ENCODE data around the gene FMNL2.

The FMNL2 gene

GRCh38 chr2:152674334-152674733 is 339.4 kb downstream of the FMNL2 start:
- H3K27ac ChIP-seq, result no peak overlapping the region

GRCh38 chr2:152676461-152676860 is 341.5 kb downstream of the FMNL2 start:
- TF ChIP-seq POLR2AphosphoS5 (IDR thresholded peaks at IDR 0.05; ENCODE audit: borderline replicate concordance, low read depth, low read length) (no peak), FOXP2 (optimal IDR thresholded peaks at IDR 0.05; ENCODE audit: control extremely low read depth, extremely low read length, insufficient read depth) (no peak), EZH2 (IDR thresholded peaks at IDR 0.05) (no peak)
- no peaks in the 10 kb centered on the region for H3K9me3 ChIP-seq (ENCODE audit: low read depth, low read length)
- no peak overlapping the region for H3K4me3 ChIP-seq
- peaks cover 95% of the 10 kb centered on the region for H3K36me3 ChIP-seq (ENCODE audit: insufficient read depth, low read length)
- no peak overlapping the region for H3K9ac ChIP-seq (ENCODE audit: insufficient read length)
- DNase-seq (ENCODE audit: low read depth, low spot score), result no peak
- no peak overlapping the region for H3K27ac ChIP-seq

More at GRCh38 chr2:152674334-152674733, 339.4 kb downstream of the FMNL2 start:
- no peak for DNase-seq (ENCODE audit: low read depth, low spot score)
- TF ChIP-seq POLR2AphosphoS5 (IDR thresholded peaks at IDR 0.05; ENCODE audit: borderline replicate concordance, low read depth, low read length), result no peak
- TF ChIP-seq FOXP2 (optimal IDR thresholded peaks at IDR 0.05; ENCODE audit: control extremely low read depth, extremely low read length, insufficient read depth), result no peak
- TF ChIP-seq EZH2 (IDR thresholded peaks at IDR 0.05), result no peak
- H3K36me3 ChIP-seq (ENCODE audit: insufficient read depth, low read length), result peaks cover 93% of the 10 kb centered on the region
- no peak overlapping the region for H3K4me3 ChIP-seq
- no peaks in the 10 kb centered on the region for H3K9me3 ChIP-seq (ENCODE audit: low read depth, low read length)
- no peak overlapping the region for H3K9ac ChIP-seq (ENCODE audit: insufficient read length)

GRCh38 chr2:152678808-152679207 is 343.8 kb downstream of the FMNL2 start:
- DNase-seq (ENCODE audit: low read depth, low spot score), result no peak

GRCh38 chr2:152682663-152683062 is 347.7 kb downstream of the FMNL2 start:
- no peak for TF ChIP-seq EZH2 (IDR thresholded peaks at IDR 0.05)
- TF ChIP-seq FOXP2 (optimal IDR thresholded peaks at IDR 0.05; ENCODE audit: control extremely low read depth, extremely low read length, insufficient read depth), result no peak
- TF ChIP-seq POLR2AphosphoS5 (IDR thresholded peaks at IDR 0.05; ENCODE audit: borderline replicate concordance, low read depth, low read length), result no peak
- no peak overlapping the region for H3K27ac ChIP-seq
- H3K9ac ChIP-seq (ENCODE audit: insufficient read length), result no peak overlapping the region
- no peak for DNase-seq (ENCODE audit: low read depth, low spot score)
- peaks cover 75% of the 10 kb centered on the region for H3K36me3 ChIP-seq (ENCODE audit: insufficient read depth, low read length)
- H3K9me3 ChIP-seq (ENCODE audit: low read depth, low read length), result no peaks in the 10 kb centered on the region
- H3K4me3 ChIP-seq, result no peak overlapping the region

More at GRCh38 chr2:152678808-152679207, 343.8 kb downstream of the FMNL2 start:
- Histone ChIP-seq H3K27ac (no peak overlapping the region), H3K9ac (ENCODE audit: insufficient read length) (no peak overlapping the region), H3K4me3 (no peak overlapping the region), H3K36me3 (ENCODE audit: insufficient read depth, low read length) (peaks cover 92% of the 10 kb centered on the region), H3K9me3 (ENCODE audit: low read depth, low read length) (no peaks in the 10 kb centered on the region)
- TF ChIP-seq EZH2 (IDR thresholded peaks at IDR 0.05) (no peak), POLR2AphosphoS5 (IDR thresholded peaks at IDR 0.05; ENCODE audit: borderline replicate concordance, low read depth, low read length) (no peak), FOXP2 (optimal IDR thresholded peaks at IDR 0.05; ENCODE audit: control extremely low read depth, extremely low read length, insufficient read depth) (no peak)

- TF ChIP-seq EZH2 (IDR thresholded peaks at IDR 0.05) (no peak), POLR2AphosphoS5 (IDR thresholded peaks at IDR 0.05; ENCODE audit: borderline replicate concordance, low read depth, low read length) (no peak), FOXP2 (optimal IDR thresholded peaks at IDR 0.05; ENCODE audit: control extremely low read depth, extremely low read length, insufficient read depth) (no peak)
- Histone ChIP-seq H3K36me3 (ENCODE audit: insufficient read depth, low read length) (peaks cover 75% of the 10 kb centered on the region), H3K9me3 (ENCODE audit: low read depth, low read length) (no peaks in the 10 kb centered on the region), H3K4me3 (no peak overlapping the region), H3K9ac (ENCODE audit: insufficient read length) (no peak overlapping the region), H3K27ac (no peak overlapping the region)
- DNase-seq (ENCODE audit: low read depth, low spot score), result no peak
Observed at GRCh38 chr2:152683400-152683799, 348.4 kb downstream of the FMNL2 start.

DNA sequence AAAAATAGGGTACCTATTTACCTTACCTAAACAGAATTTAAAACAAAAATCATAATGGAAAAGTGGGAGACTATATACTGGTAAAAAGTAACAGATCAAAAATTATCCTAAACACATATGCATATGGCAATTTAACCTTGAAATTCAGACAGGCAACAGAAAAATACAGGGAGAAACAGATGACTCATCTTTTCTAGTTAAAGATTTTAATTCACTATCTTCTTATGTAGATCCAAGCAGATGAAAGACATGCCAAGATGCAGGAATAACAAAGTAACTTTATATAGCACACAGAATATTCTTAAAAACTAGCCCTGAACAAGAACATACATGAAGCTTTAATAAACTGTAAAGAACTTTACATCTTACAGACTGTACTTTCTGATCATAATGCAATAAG is 351.3 kb downstream of the FMNL2 start:
- TF ChIP-seq POLR2AphosphoS5 (IDR thresholded peaks at IDR 0.05; ENCODE audit: borderline replicate concordance, low read depth, low read length) (no peak), FOXP2 (optimal IDR thresholded peaks at IDR 0.05; ENCODE audit: control extremely low read depth, extremely low read length, insufficient read depth) (no peak), EZH2 (IDR thresholded peaks at IDR 0.05) (no peak)
- Histone ChIP-seq H3K27ac (peak overlapping the region; percentile 27; the same call in 1 of the 2 replicates), H3K4me3 (no peak overlapping the region), H3K9ac (ENCODE audit: insufficient read length) (no peak overlapping the region), H3K36me3 (ENCODE audit: insufficient read depth, low read length) (peaks cover 58% of the 10 kb centered on the region), H3K9me3 (ENCODE audit: low read depth, low read length) (no peaks in the 10 kb centered on the region)
- DNase-seq (ENCODE audit: low read depth, low spot score), result no peak

DNA sequence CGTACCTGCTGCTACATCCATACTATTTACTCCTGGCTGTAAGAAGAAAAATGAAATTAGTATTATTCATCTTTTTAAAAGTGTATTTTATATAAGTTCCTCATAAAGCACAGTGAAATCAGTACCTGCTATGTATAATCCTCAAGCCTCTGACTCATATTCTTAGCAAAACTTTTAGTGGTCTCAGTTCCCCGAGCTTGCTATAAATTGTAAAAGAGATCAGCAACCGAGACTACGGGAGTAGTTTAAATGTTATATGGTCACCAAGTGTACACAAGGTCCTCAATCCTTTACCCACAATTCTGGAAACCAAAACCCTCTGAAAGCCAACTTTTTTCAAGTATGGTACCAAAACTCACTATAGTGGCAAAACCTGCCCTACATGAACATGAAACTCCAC is 358.1 kb downstream of the FMNL2 start:
- Histone ChIP-seq H3K4me3 (no peak overlapping the region), H3K9me3 (ENCODE audit: low read depth, low read length) (no peaks in the 10 kb centered on the region), H3K36me3 (ENCODE audit: insufficient read depth, low read length) (peaks cover 43% of the 10 kb centered on the region), H3K27ac (no peak overlapping the region), H3K9ac (ENCODE audit: insufficient read length) (no peak overlapping the region)
- TF ChIP-seq EZH2 (IDR thresholded peaks at IDR 0.05) (no peak), FOXP2 (optimal IDR thresholded peaks at IDR 0.05; ENCODE audit: control extremely low read depth, extremely low read length, insufficient read depth) (no peak), POLR2AphosphoS5 (IDR thresholded peaks at IDR 0.05; ENCODE audit: borderline replicate concordance, low read depth, low read length) (no peak)
- no peak for DNase-seq (ENCODE audit: low read depth, low spot score)

DNA sequence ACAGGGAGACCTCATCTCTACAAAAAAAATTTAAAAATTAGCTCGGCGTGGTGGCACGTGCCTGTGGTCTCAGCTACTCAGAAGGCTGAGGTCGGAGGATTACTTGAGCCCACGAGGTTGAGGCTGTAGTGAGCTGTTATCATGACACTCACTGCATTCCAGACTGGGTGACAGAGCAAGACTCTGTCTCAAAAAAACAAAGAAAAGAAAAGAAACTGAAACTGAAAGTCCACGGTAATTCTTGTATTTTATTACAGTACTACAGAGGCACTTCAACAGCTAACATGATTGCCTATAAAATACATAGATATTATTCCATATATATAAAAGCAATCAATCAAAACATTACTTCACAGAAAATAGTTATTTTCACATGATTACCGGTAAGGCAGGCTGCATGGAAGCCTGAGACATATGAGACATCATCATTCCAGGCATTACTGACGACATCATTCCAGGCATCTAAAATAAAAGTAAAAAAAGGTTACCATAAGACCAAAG is 359.2 kb downstream of the FMNL2 start:
- TF ChIP-seq EZH2 (IDR thresholded peaks at IDR 0.05) (no peak), POLR2AphosphoS5 (IDR thresholded peaks at IDR 0.05; ENCODE audit: borderline replicate concordance, low read depth, low read length) (no peak), FOXP2 (optimal IDR thresholded peaks at IDR 0.05; ENCODE audit: control extremely low read depth, extremely low read length, insufficient read depth) (no peak)
- H3K36me3 ChIP-seq (ENCODE audit: insufficient read depth, low read length), result peaks cover 36% of the 10 kb centered on the region
- H3K9ac ChIP-seq (ENCODE audit: insufficient read length), result no peak overlapping the region
- H3K4me3 ChIP-seq, result no peak overlapping the region
- no peaks in the 10 kb centered on the region for H3K9me3 ChIP-seq (ENCODE audit: low read depth, low read length)
- no peak for DNase-seq (ENCODE audit: low read depth, low spot score)
- H3K27ac ChIP-seq, result no peak overlapping the region

- no peak overlapping the region for H3K4me3 ChIP-seq
- H3K9ac ChIP-seq (ENCODE audit: insufficient read length), result no peak overlapping the region
- H3K36me3 ChIP-seq (ENCODE audit: insufficient read depth, low read length), result peaks cover 44% of the 10 kb centered on the region
- H3K27ac ChIP-seq, result no peak overlapping the region
- no peaks in the 10 kb centered on the region for H3K9me3 ChIP-seq (ENCODE audit: low read depth, low read length)
- no peak for TF ChIP-seq EZH2 (IDR thresholded peaks at IDR 0.05)
- no peak for TF ChIP-seq POLR2AphosphoS5 (IDR thresholded peaks at IDR 0.05; ENCODE audit: borderline replicate concordance, low read depth, low read length)
- TF ChIP-seq FOXP2 (optimal IDR thresholded peaks at IDR 0.05; ENCODE audit: control extremely low read depth, extremely low read length, insufficient read depth), result no peak
- no peak for DNase-seq (ENCODE audit: low read depth, low spot score)
Observed at GRCh38 chr2:152695763-152696162, 360.8 kb downstream of the FMNL2 start.
